ENCODE results near the gene ATOSA.

The ATOSA gene

GRCh38 chr15:52682200-52682599 lies 3.0 kb upstream of the ATOSA start:
- no peak for DNase-seq (ENCODE audit: low read depth in 2 of 2)

- DNase-seq (ENCODE audit: low read depth in 2 of 2): no peak
Observed at GRCh38 chr15:52681441-52681840, 2.3 kb upstream of the ATOSA start.

- DNase-seq (ENCODE audit: low read depth in 2 of 2): no peak
Observed at GRCh38 chr15:52680761-52681160, 1.6 kb upstream of the ATOSA start.

GRCh38 chr15:52680041-52680391 lies 828 bp upstream of the ATOSA start:
- DNase-seq (ENCODE audit: low read depth in 2 of 2): no peak

GRCh38 chr15:52678468-52679231 lies 538 bp downstream of the ATOSA start:
- DNase-seq (ENCODE audit: low read depth in 2 of 2): peak; percentile 22 to 23

- peak; percentile 5 to 8 for DNase-seq (ENCODE audit: low read depth in 2 of 2)
Observed at GRCh38 chr15:52677593-52678467, 1.4 kb downstream of the ATOSA start.

GRCh38 chr15:52674831-52675230 lies 4.4 kb downstream of the ATOSA start:
- no peak for DNase-seq (ENCODE audit: low read depth in 2 of 2)

GRCh38 chr15:52673734-52674133 lies 5.5 kb downstream of the ATOSA start:
- DNase-seq (ENCODE audit: low read depth in 2 of 2): no peak

- DNase-seq (ENCODE audit: low read depth in 2 of 2): no peak
Observed at GRCh38 chr15:52673312-52673711, 5.9 kb downstream of the ATOSA start.

GRCh38 chr15:52672661-52673060 lies 6.5 kb downstream of the ATOSA start:
- no peak for DNase-seq (ENCODE audit: low read depth in 2 of 2)

- DNase-seq (ENCODE audit: low read depth in 2 of 2): no peak
Observed at GRCh38 chr15:52670087-52670486, 9.1 kb downstream of the ATOSA start.

GRCh38 chr15:52668133-52668532 lies 11.1 kb downstream of the ATOSA start:
- no peak for DNase-seq (ENCODE audit: low read depth in 2 of 2)

- no peak for DNase-seq (ENCODE audit: low read depth in 2 of 2)
Observed at GRCh38 chr15:52667597-52667996, 11.6 kb downstream of the ATOSA start.

- DNase-seq (ENCODE audit: low read depth in 2 of 2): no peak
Observed at GRCh38 chr15:52663536-52664294, 15.5 kb downstream of the ATOSA start.

- no peak for DNase-seq (ENCODE audit: low read depth in 2 of 2)
Observed at GRCh38 chr15:52661909-52662308, 17.3 kb downstream of the ATOSA start.

- DNase-seq (ENCODE audit: low read depth in 2 of 2): no peak
Observed at GRCh38 chr15:52660192-52660591, 19.0 kb downstream of the ATOSA start.

GRCh38 chr15:52658955-52659354 lies 20.2 kb downstream of the ATOSA start:
- no peak for DNase-seq (ENCODE audit: low read depth in 2 of 2)

GRCh38 chr15:52657338-52657737 lies 21.9 kb downstream of the ATOSA start:
- DNase-seq (ENCODE audit: low read depth in 2 of 2): no peak

GRCh38 chr15:52656412-52656811 lies 22.8 kb downstream of the ATOSA start:
- DNase-seq (ENCODE audit: low read depth in 2 of 2): no peak

GRCh38 chr15:52653431-52653964 lies 25.7 kb downstream of the ATOSA start:
- no peak for DNase-seq (ENCODE audit: low read depth in 2 of 2)

GRCh38 chr15:52652984-52653383 lies 26.2 kb downstream of the ATOSA start:
- DNase-seq (ENCODE audit: low read depth in 2 of 2): no peak

GRCh38 chr15:52652286-52652685 lies 26.9 kb downstream of the ATOSA start:
- no peak for DNase-seq (ENCODE audit: low read depth in 2 of 2)

All from stimulated activated CD8-positive, alpha-beta memory T cell treated with anti-CD3 and anti-CD28 coated beads, Interleukin-15, amount 100 ng/mL, for 4 hours (primary cell).